ENCODE data around the gene AMPD3.
A peak's percentile ranks its signal among the peaks of the same experiment; 100 is the strongest.

AMPD3 gene

DNA sequence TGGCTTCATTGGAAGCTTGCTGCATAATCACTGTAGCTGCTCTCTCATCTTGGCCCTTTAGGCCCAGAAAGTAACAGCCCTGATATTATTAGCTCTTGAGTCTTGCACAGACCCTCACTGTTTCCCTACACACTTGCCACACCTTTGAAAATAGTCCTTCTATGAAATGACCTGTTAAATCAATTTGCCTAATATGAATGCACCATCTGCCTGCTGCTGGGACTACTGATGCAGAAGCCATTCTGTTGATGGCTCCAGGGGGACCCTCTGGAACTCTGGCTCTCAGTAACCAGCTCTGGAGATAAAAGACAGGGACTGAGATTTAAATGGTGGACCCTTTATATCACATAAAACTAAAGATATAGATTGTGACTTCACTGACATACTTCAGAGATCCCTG lies 14.7 kb upstream of the AMPD3 start:
- no peak overlapping the region for H3K4me3 ChIP-seq (replicated peaks; ENCODE audit: low read depth, low read length)
- no peak for DNase-seq (ENCODE audit: extremely low read depth, low read depth)
- TF ChIP-seq, protein P1, sequence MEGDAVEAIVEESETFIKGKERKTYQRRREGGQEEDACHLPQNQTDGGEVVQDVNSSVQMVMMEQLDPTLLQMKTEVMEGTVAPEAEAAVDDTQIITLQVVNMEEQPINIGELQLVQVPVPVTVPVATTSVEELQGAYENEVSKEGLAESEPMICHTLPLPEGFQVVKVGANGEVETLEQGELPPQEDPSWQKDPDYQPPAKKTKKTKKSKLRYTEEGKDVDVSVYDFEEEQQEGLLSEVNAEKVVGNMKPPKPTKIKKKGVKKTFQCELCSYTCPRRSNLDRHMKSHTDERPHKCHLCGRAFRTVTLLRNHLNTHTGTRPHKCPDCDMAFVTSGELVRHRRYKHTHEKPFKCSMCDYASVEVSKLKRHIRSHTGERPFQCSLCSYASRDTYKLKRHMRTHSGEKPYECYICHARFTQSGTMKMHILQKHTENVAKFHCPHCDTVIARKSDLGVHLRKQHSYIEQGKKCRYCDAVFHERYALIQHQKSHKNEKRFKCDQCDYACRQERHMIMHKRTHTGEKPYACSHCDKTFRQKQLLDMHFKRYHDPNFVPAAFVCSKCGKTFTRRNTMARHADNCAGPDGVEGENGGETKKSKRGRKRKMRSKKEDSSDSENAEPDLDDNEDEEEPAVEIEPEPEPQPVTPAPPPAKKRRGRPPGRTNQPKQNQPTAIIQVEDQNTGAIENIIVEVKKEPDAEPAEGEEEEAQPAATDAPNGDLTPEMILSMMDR (IDR thresholded peaks at IDR 0.05; ENCODE audit: low read depth, low read length, missing control alignments) = no peak

DNA sequence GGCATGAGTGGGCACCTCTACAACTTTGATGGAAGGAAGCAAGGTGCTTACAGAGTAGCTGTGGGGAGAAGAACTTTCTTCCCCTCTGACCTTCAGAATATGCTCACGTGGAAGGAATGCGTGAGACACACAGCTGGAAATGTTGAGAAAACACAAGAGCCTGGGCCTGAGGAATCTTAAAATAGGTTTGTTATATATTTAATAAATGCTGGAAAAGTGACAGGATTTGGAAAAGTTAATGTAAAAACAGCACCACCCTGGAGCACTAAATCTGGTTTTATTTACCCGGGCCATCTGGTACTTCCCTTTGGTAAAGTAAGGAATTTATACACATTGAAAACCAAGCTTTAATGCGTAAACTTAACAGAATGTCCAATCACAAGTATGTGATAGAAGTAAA lies 14.0 kb upstream of the AMPD3 start:
- no peak overlapping the region for H3K4me3 ChIP-seq (replicated peaks; ENCODE audit: low read depth, low read length)
- peak; percentile 22 for DNase-seq (ENCODE audit: extremely low read depth, low read depth)
- TF ChIP-seq, protein P1 (IDR thresholded peaks at IDR 0.05; ENCODE audit: low read depth, low read length, missing control alignments) = no peak

DNA sequence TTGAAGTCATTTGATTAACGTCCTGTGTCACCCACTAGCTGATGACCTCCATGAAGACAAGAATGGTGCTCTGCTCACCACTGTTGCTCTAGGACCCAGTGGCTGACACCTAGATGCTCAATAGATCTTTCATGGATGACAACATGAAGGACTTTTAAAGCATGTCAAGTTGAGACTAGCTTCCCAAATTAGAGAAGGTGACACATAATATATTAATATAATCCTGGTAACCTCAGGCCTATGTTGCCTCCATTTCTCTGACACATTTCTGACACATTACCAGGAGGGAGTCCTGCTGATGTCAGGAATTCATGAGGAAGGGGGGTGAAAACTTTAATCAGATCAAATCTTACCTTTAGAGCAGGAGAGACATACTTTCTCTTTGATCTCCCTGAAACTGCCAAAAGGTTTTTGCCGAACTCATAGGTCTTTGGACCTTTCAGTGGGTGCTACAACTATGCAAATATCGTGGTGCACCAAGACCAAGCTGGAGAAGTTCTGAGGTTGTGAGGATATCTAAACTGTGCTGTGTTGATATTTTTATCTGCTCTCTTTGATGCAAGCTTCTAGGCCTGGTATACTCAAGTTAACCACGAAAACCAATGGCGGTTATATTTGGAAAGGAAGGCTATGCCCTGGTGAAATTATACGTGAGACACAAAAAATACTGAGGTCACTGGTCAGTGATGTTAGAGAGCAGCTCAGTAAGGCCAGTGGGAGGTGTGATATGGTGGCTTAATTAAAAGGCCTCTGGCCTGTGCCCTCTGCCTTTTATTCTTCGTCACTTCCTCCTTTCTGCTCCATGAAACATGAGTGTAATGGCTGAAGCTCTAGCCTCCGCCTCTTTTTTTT lies 13.2 kb upstream of the AMPD3 start:
- H3K4me3 ChIP-seq (replicated peaks; ENCODE audit: low read depth, low read length) = no peak overlapping the region
- TF ChIP-seq, protein P1 (IDR thresholded peaks at IDR 0.05; ENCODE audit: low read depth, low read length, missing control alignments) = no peak
- DNase-seq (ENCODE audit: extremely low read depth, low read depth) = no peak

DNA sequence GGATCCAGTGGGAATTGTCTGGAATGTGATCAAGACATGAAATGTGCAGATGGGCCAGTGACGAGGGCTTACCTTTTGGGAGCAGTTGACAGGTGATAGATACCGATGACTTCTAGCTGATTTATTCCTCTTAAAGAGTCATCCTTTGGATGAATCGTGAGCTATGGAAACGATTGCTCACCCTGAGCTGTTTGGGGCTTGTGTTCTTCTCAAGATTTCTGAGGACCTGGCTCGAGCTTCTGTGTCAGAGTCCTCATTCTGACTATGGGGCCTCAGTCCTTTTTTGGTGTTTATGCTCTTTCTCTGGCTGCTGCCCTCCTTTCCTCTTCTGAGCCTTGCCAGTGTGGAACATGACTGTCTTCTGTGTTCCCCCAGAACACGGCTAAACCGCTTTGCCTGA lies 11.9 kb upstream of the AMPD3 start:
- TF ChIP-seq, protein P1 (IDR thresholded peaks at IDR 0.05; ENCODE audit: low read depth, low read length, missing control alignments) = no peak
- DNase-seq (ENCODE audit: extremely low read depth, low read depth) = no peak
- H3K4me3 ChIP-seq (replicated peaks; ENCODE audit: low read depth, low read length) = no peak overlapping the region

DNA sequence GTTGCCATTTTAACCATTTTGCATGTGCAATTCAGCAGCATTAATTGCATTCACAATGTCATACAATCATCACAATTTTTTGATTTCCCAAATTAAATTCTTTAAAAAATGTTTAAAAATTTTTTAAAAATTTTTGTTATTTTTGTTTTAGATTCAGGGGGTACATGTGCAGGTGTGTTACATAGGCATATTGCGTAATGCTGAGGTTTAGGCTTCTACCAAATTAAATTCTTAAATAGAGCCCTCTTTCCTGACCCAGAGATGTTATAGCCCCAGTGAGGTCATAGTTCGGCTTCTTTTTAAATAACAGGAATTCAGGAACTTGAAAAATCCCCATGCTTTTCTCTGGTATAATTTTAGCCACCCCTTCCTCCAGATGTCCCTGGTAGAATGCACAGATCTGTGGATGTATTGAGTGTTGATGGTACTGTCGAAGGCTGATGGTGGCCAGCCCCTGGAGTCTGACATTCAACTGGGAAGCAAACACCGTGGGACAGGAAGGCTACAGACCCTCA lies 11.3 kb upstream of the AMPD3 start:
- no peak overlapping the region for H3K4me3 ChIP-seq (replicated peaks; ENCODE audit: low read depth, low read length)
- TF ChIP-seq, protein P1 (IDR thresholded peaks at IDR 0.05; ENCODE audit: low read depth, low read length, missing control alignments) = no peak
- no peak for DNase-seq (ENCODE audit: extremely low read depth, low read depth)

DNA sequence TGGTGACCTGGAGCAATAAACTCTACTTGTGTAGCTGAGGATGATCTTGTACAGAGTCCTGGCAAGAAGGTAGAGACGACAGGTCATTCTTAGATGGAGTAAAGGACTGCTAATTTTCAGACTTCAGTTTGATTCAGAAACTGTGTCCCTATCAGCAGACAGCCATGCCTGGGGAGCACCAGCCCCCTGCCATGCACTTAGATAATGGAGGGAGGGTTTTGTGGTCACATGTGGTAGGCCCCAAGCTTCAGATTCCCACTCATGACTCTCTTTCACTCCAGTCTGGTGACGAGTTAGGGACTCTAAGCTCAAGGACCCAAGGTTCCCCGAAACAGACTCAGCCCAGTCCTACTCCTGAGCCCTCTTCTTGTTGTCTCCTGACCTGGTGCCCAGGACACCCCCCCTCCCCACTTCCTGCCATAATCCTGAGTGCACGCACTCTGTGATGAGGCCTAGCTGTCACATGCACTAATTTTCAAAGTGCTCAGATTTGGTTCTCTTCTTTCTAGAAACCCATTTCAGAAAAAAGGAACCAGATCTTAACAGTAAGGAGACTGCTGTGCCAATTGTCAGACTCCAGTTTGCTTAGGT lies 10.2 kb upstream of the AMPD3 start:
- TF ChIP-seq, protein P1 (IDR thresholded peaks at IDR 0.05; ENCODE audit: low read depth, low read length, missing control alignments) = no peak
- no peak for DNase-seq (ENCODE audit: extremely low read depth, low read depth)
- H3K4me3 ChIP-seq (replicated peaks; ENCODE audit: low read depth, low read length) = no peak overlapping the region

All from HFF-Myc (cell line).